ENCODE results near the gene PRF1.
"Not testable (repeated sequence)": the region's sequence is repeated elsewhere in the genome, so short reads cannot be mapped to it uniquely, and the experiment has no call there.

The PRF1 gene

GRCh38 chr10:70616761-70617160 lies 14.2 kb upstream of the PRF1 start:
- no peak overlapping the region for H4K8ac ChIP-seq (ENCODE audit: low read depth, low read length)
- H3K36me3 ChIP-seq (ENCODE audit: control insufficient read depth, insufficient read depth, low read length) = no peaks in the 10 kb centered on the region
- no peak for DNase-seq
- no peak overlapping the region for H3K4me3 ChIP-seq (ENCODE audit: low read length)
- no CpG with 5 or more reads among the region's 4 CpGs for WGBS (ENCODE audit: extremely low coverage, insufficient coverage, low lambda C conversion rate)
- H2BK120ac ChIP-seq (ENCODE audit: low read depth, low read length) = no peak overlapping the region
- no peak overlapping the region for H3K4ac ChIP-seq (ENCODE audit: low read depth, low read length)
- no peak overlapping the region for H3K4me2 ChIP-seq (ENCODE audit: low read length)
- no peak overlapping the region for H3K18ac ChIP-seq (ENCODE audit: low read length)
- no peak overlapping the region for H2AK5ac ChIP-seq (ENCODE audit: low read length)
- H3K9ac ChIP-seq (ENCODE audit: low read length) = no peak overlapping the region
- no peak overlapping the region for H2BK15ac ChIP-seq (replicated peaks; ENCODE audit: low read depth)
- no peak overlapping the region for H3K27ac ChIP-seq (ENCODE audit: low read depth, low read length)
- no peak overlapping the region for H3K56ac ChIP-seq (ENCODE audit: low read length)
- H3K4me1 ChIP-seq (ENCODE audit: control insufficient read depth, low read depth, low read length) = no peaks in the 10 kb centered on the region
- no peak overlapping the region for H2BK5ac ChIP-seq (ENCODE audit: low read length)
- no peak overlapping the region for H3K23ac ChIP-seq (ENCODE audit: low read length)
- no peaks in the 10 kb centered on the region for H3K79me1 ChIP-seq (ENCODE audit: low read length)
- no peaks in the 10 kb centered on the region for H3K27me3 ChIP-seq (ENCODE audit: insufficient read depth, low read length, poor library complexity)
- H4K5ac ChIP-seq (ENCODE audit: low read length) = no peak overlapping the region
- no peaks in the 10 kb centered on the region for H3K79me2 ChIP-seq (ENCODE audit: control insufficient read depth, insufficient read depth, low read length)

DNA sequence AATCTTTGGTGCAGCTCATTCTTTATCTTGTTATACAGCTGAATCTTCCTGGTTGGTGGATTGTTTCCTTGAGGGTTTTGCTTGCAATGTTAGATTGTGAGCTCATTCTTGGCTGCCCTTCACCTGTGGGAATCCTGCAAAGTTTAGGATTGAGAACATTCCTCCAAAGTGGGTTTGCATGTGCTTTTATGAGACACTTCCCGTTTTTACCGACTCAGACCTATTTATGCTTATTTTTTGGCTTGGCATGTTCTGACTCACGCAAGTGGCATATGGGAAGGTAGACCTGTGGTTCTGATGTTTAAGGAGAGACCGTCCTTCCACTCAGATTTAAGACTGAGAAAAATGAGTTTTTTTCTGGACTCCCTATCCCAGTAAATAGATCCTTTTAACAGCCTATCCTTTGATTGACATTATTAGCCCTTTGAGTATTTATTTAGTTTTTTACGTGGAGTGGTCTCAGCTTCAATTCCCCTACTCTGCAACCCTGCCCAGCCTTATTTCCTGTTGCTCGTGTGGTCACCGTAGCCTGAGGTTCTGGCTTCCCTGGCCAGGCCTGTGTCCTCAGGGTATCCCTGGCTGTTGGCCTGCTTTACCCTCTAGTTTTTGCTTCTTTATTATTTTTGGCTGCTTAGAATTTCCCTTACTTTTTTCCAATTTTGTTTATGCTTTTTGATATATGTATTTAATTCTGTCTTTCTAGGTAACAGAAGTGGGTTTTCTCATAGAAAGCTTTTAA lies 13.4 kb upstream of the PRF1 start:
- no peak for DNase-seq
- Histone ChIP-seq H3K27ac (ENCODE audit: low read depth, low read length) (no peak overlapping the region), H3K56ac (ENCODE audit: low read length) (no peak overlapping the region), H4K5ac (ENCODE audit: low read length) (no peak overlapping the region), H3K4me1 (ENCODE audit: control insufficient read depth, low read depth, low read length) (no peaks in the 10 kb centered on the region), H3K36me3 (ENCODE audit: control insufficient read depth, insufficient read depth, low read length) (no peaks in the 10 kb centered on the region), H3K23ac (ENCODE audit: low read length) (no peak overlapping the region), H2BK15ac (replicated peaks; ENCODE audit: low read depth) (no peak overlapping the region), H3K4ac (ENCODE audit: low read depth, low read length) (no peak overlapping the region), H2BK120ac (ENCODE audit: low read depth, low read length) (no peak overlapping the region), H3K79me2 (ENCODE audit: control insufficient read depth, insufficient read depth, low read length) (no peaks in the 10 kb centered on the region), H3K27me3 (ENCODE audit: insufficient read depth, low read length, poor library complexity) (no peaks in the 10 kb centered on the region), H2AK5ac (ENCODE audit: low read length) (no peak overlapping the region), H3K4me3 (ENCODE audit: low read length) (no peak overlapping the region), H3K79me1 (ENCODE audit: low read length) (no peaks in the 10 kb centered on the region), H3K9ac (ENCODE audit: low read length) (no peak overlapping the region), H3K4me2 (ENCODE audit: low read length) (no peak overlapping the region), H2BK5ac (ENCODE audit: low read length) (no peak overlapping the region), H3K18ac (ENCODE audit: low read length) (no peak overlapping the region), H4K8ac (ENCODE audit: low read depth, low read length) (no peak overlapping the region)
- no CpG with 5 or more reads among the region's 7 CpGs for WGBS (ENCODE audit: extremely low coverage, insufficient coverage, low lambda C conversion rate)

DNA sequence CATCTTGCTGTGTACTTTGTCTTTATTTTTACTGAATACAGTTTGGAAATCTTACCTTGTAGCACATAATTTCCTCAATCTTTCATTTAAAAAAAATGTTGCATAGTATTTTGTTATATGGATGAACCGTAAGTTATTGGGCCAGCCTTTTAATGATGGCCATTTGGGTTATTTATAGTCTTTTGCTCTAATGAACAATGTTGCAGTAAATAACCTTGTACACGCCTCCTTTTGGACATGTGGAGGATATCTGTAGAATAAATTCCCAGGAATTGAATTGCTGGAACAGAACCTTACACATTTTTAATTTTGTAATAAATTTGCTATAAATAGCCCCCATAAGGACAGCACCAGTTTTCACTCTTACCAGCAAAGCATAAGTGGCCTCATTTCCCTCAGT lies 12.7 kb upstream of the PRF1 start:
- Histone ChIP-seq H2BK120ac (ENCODE audit: low read depth, low read length) (no peak overlapping the region), H3K4me2 (ENCODE audit: low read length) (no peak overlapping the region), H3K36me3 (ENCODE audit: control insufficient read depth, insufficient read depth, low read length) (no peaks in the 10 kb centered on the region), H2BK5ac (ENCODE audit: low read length) (no peak overlapping the region), H3K4ac (ENCODE audit: low read depth, low read length) (no peak overlapping the region), H2BK15ac (replicated peaks; ENCODE audit: low read depth) (no peak overlapping the region), H4K8ac (ENCODE audit: low read depth, low read length) (no peak overlapping the region), H3K18ac (ENCODE audit: low read length) (no peak overlapping the region), H3K4me1 (ENCODE audit: control insufficient read depth, low read depth, low read length) (no peaks in the 10 kb centered on the region), H3K9ac (ENCODE audit: low read length) (no peak overlapping the region), H4K5ac (ENCODE audit: low read length) (no peak overlapping the region), H2AK5ac (ENCODE audit: low read length) (no peak overlapping the region), H3K56ac (ENCODE audit: low read length) (no peak overlapping the region), H3K27me3 (ENCODE audit: insufficient read depth, low read length, poor library complexity) (no peaks in the 10 kb centered on the region), H3K4me3 (ENCODE audit: low read length) (no peak overlapping the region), H3K79me1 (ENCODE audit: low read length) (no peaks in the 10 kb centered on the region), H3K79me2 (ENCODE audit: control insufficient read depth, insufficient read depth, low read length) (no peaks in the 10 kb centered on the region), H3K23ac (ENCODE audit: low read length) (no peak overlapping the region), H3K27ac (ENCODE audit: low read depth, low read length) (no peak overlapping the region)
- DNase-seq = no peak
- WGBS (ENCODE audit: extremely low coverage, insufficient coverage, low lambda C conversion rate) = no CpG with 5 or more reads among the region's 2 CpGs

GRCh38 chr10:70614364-70614763 lies 11.8 kb upstream of the PRF1 start:
- H2BK15ac ChIP-seq (replicated peaks; ENCODE audit: low read depth); H2BK5ac ChIP-seq (ENCODE audit: low read length); H3K18ac ChIP-seq (ENCODE audit: low read length); H3K9ac ChIP-seq (ENCODE audit: low read length); H3K36me3 ChIP-seq (ENCODE audit: control insufficient read depth, insufficient read depth, low read length); H3K4me2 ChIP-seq (ENCODE audit: low read length); H3K4ac ChIP-seq (ENCODE audit: low read depth, low read length); H3K27ac ChIP-seq (ENCODE audit: low read depth, low read length); H3K23ac ChIP-seq (ENCODE audit: low read length); H3K27me3 ChIP-seq (ENCODE audit: insufficient read depth, low read length, poor library complexity); H2BK120ac ChIP-seq (ENCODE audit: low read depth, low read length); H2AK5ac ChIP-seq (ENCODE audit: low read length); H3K79me1 ChIP-seq (ENCODE audit: low read length); H4K8ac ChIP-seq (ENCODE audit: low read depth, low read length); DNase-seq; H3K4me1 ChIP-seq (ENCODE audit: control insufficient read depth, low read depth, low read length); H3K4me3 ChIP-seq (ENCODE audit: low read length); H4K5ac ChIP-seq (ENCODE audit: low read length); H3K79me2 ChIP-seq (ENCODE audit: control insufficient read depth, insufficient read depth, low read length); H3K56ac ChIP-seq (ENCODE audit: low read length): not testable (repeated sequence)
- no CpG with 5 or more reads among the region's 3 CpGs for WGBS (ENCODE audit: extremely low coverage, insufficient coverage, low lambda C conversion rate)

DNA sequence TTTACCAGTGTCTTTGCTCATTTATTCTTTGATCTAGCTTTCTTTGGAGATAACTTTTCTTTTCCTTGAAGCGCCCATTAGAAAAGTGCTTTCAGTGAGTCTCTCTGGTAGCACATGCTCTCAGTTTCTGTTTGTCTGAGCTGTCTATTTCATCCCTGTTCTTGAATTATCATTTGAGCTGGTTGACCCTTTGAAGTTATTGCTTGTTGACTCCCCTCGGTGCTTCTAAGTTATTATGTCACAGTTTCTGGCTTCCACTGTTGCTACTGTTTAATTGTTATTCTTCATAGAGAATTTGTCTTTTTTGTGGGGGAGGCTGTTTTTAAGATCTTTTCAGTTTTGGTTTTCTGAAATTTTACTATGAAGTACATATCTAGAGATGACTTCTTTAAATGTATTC lies 11.4 kb upstream of the PRF1 start:
- H3K18ac ChIP-seq (ENCODE audit: low read length) = no peak overlapping the region
- no peak overlapping the region for H4K5ac ChIP-seq (ENCODE audit: low read length)
- no peak overlapping the region for H2BK15ac ChIP-seq (replicated peaks; ENCODE audit: low read depth)
- no peak overlapping the region for H3K4ac ChIP-seq (ENCODE audit: low read depth, low read length)
- no peak overlapping the region for H2BK120ac ChIP-seq (ENCODE audit: low read depth, low read length)
- H3K79me2 ChIP-seq (ENCODE audit: control insufficient read depth, insufficient read depth, low read length) = no peaks in the 10 kb centered on the region
- no peak overlapping the region for H2BK5ac ChIP-seq (ENCODE audit: low read length)
- no peak overlapping the region for H3K4me2 ChIP-seq (ENCODE audit: low read length)
- no peaks in the 10 kb centered on the region for H3K79me1 ChIP-seq (ENCODE audit: low read length)
- no peak overlapping the region for H4K8ac ChIP-seq (ENCODE audit: low read depth, low read length)
- no peaks in the 10 kb centered on the region for H3K27me3 ChIP-seq (ENCODE audit: insufficient read depth, low read length, poor library complexity)
- WGBS (ENCODE audit: extremely low coverage, insufficient coverage, low lambda C conversion rate) = no CpG with 5 or more reads among the region's 2 CpGs
- H2AK5ac ChIP-seq (ENCODE audit: low read length) = no peak overlapping the region
- H3K9ac ChIP-seq (ENCODE audit: low read length) = no peak overlapping the region
- H3K56ac ChIP-seq (ENCODE audit: low read length) = no peak overlapping the region
- no peaks in the 10 kb centered on the region for H3K36me3 ChIP-seq (ENCODE audit: control insufficient read depth, insufficient read depth, low read length)
- no peak overlapping the region for H3K27ac ChIP-seq (ENCODE audit: low read depth, low read length)
- no peak for DNase-seq
- no peaks in the 10 kb centered on the region for H3K4me1 ChIP-seq (ENCODE audit: control insufficient read depth, low read depth, low read length)
- no peak overlapping the region for H3K4me3 ChIP-seq (ENCODE audit: low read length)
- H3K23ac ChIP-seq (ENCODE audit: low read length) = no peak overlapping the region

DNA sequence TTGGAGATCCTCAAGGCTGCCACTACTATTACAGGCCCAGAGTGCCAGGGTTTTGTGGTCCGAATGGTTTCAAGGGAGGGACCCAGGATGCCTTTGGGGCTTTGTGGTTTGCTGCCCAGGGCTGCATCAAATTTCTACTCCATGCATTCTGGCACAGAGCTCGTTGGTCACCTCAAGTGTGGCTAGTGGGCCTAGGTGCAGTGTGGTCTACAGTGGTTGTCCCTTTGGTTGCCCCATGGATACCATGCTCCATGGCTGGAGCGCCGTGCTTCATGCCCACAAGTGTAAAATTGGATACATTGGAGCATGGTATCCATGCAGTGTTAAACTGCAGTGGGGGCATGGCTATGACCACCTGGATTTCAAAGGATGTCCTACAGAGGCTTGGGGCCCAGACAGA lies 5.4 kb upstream of the PRF1 start:
- no peak overlapping the region for H3K9ac ChIP-seq (ENCODE audit: low read length)
- no peak overlapping the region for H2AK5ac ChIP-seq (ENCODE audit: low read length)
- no peak overlapping the region for H4K5ac ChIP-seq (ENCODE audit: low read length)
- H4K8ac ChIP-seq (ENCODE audit: low read depth, low read length) = no peak overlapping the region
- no peak overlapping the region for H3K18ac ChIP-seq (ENCODE audit: low read length)
- no peak overlapping the region for H3K4me2 ChIP-seq (ENCODE audit: low read length)
- no peak overlapping the region for H2BK120ac ChIP-seq (ENCODE audit: low read depth, low read length)
- H2BK5ac ChIP-seq (ENCODE audit: low read length) = no peak overlapping the region
- no peaks in the 10 kb centered on the region for H3K36me3 ChIP-seq (ENCODE audit: control insufficient read depth, insufficient read depth, low read length)
- H3K27ac ChIP-seq (ENCODE audit: low read depth, low read length) = no peak overlapping the region
- WGBS (ENCODE audit: extremely low coverage, insufficient coverage, low lambda C conversion rate) = no CpG with 5 or more reads among the region's 4 CpGs
- no peak overlapping the region for H3K4me3 ChIP-seq (ENCODE audit: low read length)
- H2BK15ac ChIP-seq (replicated peaks; ENCODE audit: low read depth) = no peak overlapping the region
- H3K23ac ChIP-seq (ENCODE audit: low read length) = no peak overlapping the region
- H3K79me2 ChIP-seq (ENCODE audit: control insufficient read depth, insufficient read depth, low read length) = no peaks in the 10 kb centered on the region
- H3K56ac ChIP-seq (ENCODE audit: low read length) = no peak overlapping the region
- no peak overlapping the region for H3K4ac ChIP-seq (ENCODE audit: low read depth, low read length)
- no peaks in the 10 kb centered on the region for H3K4me1 ChIP-seq (ENCODE audit: control insufficient read depth, low read depth, low read length)
- DNase-seq = no peak
- H3K79me1 ChIP-seq (ENCODE audit: low read length) = no peaks in the 10 kb centered on the region
- H3K27me3 ChIP-seq (ENCODE audit: insufficient read depth, low read length, poor library complexity) = no peaks in the 10 kb centered on the region
